ENCODE data around the gene ADAMTSL5.

The ADAMTSL5 gene

DNA sequence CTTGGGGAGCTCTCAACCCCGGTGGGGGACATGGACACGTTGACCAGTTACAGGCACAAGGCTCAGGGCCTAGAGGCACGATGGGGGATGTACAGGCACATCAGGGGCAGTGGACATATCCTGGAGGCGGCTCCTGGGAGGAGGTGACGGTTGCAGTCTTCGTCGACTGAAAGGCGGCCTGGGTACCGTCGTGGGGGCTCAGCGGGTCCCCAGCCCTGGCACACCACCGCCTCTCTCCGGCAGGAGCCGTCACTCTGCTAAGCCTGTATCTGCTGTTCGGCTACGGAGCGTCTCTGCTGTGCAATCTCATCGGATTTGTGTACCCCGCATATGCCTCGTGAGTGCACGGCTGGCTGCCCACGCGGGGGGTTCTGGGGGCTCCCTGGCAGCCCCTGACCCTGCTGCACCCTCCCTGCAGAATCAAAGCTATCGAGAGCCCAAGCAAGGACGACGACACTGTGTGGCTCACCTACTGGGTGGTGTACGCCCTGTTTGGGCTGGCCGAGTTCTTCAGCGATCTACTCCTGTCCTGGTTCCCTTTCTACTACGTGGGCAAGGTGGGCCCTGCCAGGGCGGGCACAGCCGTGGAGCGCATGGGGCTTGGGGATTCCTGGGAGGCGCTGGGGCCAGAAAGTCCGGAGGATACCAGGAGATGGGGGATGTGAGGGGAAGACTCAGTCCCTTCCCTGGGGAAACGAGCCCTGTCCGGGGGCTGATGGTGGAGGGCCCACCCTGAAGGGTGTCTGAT lies 17.6 kb downstream of the ADAMTSL5 start:
- DNase-seq, result no peak

DNA sequence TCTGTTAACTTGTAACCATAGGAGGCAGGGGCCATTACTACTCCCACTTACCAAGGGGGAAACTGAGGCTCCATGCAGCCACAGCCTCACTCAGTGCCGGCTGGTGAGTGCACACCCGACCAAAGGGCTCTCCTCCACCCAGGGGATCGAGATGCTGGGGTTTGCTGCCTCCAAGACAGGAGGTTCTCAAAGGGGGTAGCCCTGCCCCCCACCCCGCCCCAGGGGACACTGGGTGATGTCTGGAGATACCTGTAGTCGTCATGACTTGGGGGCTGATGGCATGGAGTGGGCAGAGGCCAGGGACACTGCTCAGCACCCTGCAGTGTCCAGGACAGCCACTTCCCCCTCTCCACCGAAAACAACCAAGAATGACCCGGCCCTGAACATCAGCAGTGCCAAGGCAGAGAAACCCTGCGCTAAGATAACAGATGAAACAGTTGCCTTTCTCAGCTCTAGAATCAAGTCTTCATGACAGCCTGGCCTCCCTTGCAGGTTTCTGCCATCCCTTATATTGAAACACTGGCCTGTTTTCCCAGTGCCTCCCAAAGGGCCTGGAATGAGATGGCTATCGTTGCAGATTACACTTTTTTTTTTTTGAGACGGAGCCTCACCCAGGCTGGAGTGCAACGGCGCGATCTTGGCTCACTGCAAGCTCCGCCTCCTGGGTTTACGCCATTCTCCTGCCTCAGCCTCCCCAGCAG lies 18.6 kb downstream of the ADAMTSL5 start:
- no peak for DNase-seq

DNA sequence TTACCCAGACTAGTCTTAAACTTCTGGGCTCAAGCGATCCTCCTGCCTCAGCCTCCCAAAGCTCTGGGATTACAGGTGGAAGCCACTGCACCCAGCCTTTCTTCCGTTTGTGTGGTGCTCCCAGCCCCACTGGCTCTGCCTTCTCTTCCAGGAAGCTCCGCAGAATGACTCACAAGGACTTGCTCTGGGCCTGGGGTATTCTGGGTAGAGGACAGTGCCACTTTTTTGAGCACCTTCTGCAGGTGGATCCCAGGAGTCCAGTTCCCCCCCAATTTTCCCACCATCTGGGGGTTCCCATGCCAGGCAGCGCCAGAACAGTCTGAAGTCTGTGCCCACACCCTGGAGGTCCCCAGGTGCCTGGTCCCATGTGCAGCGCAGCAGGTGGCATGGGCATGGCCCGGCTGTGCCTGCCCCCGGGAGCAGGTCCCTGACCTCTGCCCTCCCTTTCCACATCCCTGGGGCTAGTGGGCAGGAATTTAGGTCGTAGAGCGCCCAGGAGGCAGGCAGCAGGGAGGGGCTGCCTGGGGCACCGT lies 20.3 kb downstream of the ADAMTSL5 start:
- no peak for DNase-seq

DNA sequence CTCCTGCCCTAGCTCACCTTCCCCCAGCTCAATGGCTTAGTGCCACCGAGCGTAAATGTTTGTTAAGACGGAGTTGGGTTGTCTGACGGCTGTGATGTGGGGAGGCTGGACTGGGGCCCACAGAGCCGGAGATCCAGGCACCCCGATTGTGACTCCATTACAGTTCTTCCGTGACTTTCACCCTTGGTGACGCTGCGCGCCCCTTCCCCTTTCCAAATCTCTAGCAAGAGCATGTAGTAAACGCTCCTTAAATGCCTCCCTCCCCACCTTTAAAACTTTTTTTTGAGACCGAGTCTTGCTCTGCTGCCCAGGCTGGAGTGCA lies 21.0 kb downstream of the ADAMTSL5 start:
- DNase-seq, result no peak

DNA sequence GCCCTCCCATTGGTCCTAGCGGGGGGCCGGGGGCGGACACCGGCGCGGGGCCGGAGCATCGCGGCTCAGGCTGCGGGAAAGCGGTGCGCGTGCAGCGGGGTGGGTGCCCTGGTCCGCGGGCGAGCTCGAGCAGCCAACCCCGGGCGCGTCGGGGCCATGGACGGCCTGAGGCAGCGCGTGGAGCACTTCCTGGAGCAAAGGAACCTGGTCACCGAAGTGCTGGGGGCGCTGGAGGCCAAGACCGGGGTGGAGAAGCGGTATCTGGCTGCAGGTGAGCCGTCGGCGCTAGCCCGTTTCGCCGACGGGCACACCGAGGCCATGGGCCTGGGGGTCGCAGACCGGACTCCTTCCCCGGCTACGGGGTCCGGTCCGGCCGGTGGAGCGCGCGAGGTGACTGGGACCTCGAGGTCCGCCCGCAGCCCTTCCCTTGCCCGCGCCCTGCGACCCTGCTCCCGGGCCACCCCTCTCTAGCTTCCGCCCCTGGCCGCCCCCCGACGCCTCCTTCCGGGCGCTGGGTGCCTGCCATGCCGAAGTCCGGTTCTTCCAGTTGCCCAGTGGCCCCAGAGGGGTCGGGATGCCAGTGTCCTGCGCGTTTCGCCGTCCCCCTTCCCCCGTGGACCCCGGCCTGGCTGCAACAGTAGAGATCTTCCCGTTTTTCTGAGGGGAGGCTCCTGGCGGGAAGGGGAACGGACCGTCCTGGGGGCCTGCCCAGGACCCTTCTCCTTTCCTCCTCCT lies 21.5 kb downstream of the ADAMTSL5 start, which contains the start of gene REEP6:
Gene REEP6, plus strand, starts transcription at position 68 of the 735 bp plus-strand sequence. Its CDS starts 89 bp downstream, at position 157.
- DNase-seq, result no peak

DNA sequence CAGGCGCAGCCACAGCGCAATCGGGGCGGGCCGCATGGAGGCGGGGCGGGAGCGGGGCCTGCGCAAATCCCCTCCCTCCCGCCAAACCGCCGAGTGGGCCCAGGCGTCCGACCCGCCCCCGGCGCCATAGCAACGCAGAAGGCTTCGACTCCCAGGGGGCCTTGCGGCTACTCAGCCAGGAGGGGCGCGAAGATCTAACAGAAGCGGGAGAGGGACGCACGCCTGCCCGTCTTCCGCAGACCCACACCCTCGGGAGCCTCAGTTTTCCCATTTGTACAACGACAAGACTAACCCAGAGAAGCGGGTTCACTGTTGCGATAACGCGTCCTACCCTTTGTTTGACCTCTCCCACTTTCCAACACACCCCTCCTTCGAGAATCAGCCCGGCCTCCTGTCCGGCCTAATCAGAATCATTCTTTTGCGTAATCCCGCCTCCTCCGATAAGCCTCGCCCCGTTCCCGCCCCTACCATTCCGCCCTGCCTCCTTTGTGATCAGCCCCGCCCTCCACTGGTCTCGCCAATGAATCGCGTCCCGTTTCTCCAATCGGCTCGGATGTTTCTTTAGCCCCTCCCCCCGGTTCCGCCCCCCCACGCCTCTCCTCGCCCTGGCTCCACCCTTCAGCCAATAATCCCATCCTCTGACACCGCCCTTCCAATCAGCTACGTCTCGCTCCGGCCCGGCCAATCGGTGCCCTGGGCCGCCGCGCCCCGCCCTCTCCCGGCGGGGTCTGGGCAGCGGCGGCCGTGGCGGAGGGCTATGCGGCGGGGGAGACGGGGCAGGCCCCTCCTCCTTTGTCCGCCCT lies 22.3 kb downstream of the ADAMTSL5 start, which contains the start of gene PCSK4:
Gene PCSK4, minus strand, starts transcription at position 40 of the 803 bp plus-strand sequence. Its CDS starts 4 bp downstream, at position 36.
- peak; percentile 97 for DNase-seq

DNA sequence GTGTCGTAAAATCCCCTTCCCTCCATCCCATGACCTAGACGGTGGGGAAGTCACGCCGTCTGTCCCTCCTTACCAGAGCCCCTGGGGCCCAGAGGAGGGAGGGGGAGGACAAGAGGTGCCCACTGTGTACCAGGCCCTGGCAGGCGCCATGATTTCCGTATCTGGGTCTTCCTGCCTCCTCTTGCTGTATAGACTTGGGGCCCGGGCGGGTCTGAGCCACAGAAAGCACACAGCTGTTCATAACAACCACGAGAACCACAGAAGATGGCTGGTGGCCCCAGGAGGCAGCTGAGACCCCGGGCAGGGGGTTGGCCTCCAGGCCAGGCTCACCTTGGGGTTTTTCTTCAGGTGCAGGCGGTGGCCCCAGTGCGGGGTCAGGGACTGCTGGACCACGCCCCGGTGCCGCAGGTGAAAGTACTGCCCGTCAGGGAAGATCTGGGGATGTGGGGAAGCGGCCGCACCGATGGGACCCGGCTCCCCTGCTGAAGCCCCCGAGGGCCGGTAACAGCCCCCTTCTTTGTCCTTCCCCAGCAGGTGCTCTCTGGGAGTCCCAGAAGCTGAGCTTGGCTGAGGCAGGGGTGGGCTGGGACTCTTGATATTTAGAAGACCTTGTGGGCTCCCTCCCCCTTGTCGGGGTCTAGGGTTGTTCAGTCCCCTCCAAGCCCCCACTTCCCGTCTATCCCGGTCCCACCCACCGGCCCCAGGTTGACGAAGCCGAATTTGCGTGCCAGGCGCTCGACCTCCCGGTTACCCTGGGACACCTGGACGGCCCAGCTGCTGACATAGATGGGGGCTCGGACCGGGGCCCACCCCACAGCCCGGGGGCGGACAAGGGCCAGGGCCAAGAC lies 23.1 kb downstream of the ADAMTSL5 start:
- no peak for DNase-seq

DNA sequence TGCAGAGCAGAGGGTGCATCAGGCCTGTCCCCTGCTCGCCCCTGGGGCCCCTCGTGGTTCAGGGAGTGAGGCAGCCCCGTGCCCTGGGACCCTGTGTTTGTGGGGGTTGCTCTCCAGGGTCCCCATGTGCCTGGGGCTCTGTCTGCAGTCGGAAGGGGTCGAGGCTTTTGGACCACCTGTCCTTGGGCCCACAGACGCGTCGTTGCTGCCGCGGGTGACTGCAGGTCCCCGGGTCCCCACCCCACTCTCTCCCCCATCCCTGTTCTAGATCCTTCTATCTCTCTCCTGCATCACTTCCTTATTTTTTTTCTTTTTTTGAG lies 24.6 kb downstream of the ADAMTSL5 start:
- no peak for DNase-seq

DNA sequence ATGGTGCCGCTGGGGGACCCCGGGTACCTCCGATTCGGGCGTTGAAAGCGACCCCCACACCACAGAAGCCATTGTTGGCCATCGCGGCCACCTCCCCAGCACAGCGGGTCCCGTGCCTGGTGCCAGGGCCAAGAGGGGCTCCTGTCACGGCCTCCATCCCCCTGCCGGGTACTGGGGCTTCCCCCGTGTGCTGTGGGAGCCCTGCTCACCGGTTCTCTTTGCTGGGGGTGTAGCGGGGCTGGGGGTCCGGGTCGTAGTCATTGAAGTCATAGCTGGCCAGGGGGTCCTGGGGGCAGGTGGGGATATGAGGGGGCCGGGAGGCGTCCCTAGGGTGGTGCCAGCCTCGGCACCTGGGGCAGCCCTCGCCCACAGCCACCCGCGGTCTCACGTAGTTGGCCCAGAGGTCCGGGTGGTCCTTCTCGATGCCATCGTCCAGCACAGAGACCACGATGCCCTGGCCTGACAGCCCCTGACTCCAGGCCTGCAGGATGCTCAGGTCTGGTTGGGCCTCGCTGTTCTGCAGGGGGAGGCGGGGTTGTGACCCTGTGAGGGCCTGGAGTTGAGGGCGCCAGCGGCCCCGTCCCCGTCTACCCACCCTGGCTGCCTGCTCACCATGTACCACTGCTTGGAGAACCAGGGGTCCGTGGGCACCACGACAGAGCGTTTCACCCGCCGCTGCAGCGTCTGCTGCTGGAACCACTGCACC lies 25.1 kb downstream of the ADAMTSL5 start:
- no peak for DNase-seq

DNA sequence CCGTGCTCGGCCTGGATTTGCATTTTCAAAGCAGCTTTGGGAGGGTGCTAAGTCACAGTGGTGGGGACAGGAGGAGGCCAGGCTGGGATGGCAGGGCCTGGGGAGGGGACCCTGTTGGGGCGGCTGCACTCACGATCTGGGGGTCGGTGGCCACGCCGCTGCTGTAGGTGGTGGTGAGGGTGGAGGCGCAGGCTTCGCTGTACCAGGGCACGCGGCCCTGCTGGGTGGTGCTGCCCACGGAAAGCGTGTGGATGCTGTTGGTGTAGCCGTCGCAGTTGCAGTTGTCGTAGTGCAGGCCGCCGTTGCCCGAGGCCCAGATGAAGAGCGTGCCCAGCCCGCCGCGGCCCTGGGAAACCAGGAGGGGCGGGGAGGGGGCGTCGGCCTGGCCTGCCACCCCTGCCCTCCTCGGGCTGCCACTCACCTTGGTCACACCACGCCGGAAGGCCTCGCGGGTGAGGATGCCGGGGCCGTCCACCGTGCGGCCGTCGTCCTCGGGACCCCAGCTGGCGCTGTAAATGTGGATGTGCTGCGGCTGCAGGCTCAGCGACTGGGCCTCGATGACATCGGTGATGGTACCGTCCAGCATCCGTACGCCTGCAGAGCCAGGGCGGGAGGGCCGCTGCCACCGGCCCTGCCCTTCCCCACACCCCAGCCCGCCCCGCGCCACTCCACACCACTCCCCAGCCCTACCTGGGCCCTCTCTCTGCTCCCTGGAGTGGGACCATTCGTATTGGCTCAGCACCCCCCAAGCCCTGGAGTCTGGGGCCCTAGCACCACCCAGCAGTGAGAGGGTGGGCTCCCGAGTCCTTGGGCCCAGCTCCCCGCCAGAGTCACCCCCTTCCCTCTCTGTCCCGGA lies 25.9 kb downstream of the ADAMTSL5 start:
- no peak for DNase-seq

DNA sequence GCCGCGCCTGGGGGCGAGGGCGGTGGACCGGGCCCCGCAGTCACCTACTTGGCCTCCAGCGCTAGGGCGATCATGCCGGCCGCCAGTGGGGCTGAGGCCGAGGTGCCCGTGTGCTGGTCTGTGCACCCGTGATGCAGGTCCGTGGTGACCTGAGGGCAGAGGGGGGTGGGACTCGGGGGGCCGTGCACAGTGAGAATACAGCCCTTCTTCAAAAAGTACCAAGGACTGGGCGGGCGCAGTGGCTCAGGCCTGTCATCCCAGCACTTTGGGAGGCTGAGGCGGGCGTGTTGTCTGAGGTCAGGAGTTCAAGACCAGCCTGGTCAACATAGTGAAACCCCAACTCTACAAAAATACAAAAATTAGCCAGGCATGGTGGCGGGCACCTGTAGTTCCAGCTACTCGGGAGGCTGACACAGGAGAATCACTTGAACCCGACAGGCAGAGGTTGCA lies 28.8 kb downstream of the ADAMTSL5 start:
- no peak for DNase-seq

DNA sequence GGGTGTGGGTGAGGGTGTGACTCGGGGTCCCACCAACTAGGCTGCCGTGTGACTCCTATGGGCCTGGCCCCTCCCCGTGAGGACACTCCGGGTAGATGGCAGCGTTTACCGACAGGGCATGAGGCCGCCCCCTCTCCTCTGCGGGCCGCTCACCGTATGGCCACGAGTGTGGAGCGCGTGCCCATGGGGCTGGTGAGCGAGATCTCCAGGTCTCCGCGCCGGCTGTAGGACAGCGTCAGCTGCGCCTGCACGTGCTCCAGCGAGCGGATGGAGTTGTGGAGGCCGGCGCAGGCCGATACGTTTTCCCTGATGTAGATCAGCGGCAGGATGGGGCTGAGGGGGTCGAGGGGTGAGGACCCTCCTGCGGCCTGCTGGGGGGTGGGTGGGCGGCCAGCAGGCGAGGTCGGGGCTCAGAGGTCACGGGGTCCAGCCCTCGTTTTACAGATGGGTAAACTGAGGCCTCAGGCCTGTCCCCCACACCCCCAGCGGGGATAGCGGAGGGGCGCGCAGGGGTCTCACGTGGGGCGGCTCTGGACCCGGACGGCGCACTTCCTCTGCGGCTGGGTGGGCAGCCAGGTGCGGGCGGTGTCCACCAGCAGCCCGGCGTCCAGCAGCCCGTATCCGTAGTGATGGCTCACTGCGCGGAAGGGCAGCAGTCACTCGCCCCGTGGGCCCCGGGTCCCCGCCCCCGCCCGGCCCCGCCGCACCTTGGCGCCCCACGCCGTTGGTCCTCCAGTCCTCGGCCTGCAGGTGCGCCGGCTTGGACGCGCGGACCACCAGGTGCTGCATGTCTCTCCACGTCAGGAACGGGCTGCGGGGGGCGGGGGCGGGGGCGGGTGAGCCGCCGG lies 29.5 kb downstream of the ADAMTSL5 start:
- DNase-seq, result no peak

DNA sequence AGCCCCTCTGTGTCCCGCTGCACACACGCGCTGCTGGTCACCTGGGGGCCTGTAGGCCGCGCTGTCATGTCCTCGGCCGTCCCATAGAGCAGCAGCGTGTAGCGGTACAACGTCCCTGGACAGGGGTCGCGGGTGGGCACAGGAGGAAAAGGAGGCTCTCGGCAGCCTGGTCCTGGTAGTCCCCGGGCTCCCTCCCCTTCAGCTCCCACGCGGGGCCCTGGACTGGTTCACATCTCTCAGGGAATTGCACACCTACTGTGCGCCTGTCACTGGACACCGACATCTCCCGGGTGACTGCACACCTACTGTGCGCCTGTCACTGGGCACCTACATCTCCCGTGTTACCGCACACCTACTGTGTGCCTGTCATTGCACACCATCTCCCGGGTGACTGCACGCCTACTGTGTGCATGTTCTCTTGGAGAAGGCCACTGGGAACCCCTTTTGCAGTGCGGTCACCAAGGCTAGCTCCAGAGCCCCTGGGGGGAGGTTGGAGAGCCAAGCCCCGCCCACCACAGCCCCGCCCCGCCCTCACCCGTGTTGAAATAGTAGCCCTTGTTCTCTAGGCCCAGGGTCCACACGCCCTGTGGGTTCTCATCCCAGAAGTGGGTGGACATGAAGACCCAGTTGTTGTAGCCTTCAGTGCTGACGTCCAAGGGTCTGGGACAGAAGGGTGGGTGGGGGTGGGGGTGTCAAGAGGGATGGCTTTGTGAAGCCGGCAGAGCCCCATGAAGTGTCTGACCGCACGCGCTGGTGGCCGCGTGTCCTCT lies 30.3 kb downstream of the ADAMTSL5 start:
- no peak for DNase-seq

DNA sequence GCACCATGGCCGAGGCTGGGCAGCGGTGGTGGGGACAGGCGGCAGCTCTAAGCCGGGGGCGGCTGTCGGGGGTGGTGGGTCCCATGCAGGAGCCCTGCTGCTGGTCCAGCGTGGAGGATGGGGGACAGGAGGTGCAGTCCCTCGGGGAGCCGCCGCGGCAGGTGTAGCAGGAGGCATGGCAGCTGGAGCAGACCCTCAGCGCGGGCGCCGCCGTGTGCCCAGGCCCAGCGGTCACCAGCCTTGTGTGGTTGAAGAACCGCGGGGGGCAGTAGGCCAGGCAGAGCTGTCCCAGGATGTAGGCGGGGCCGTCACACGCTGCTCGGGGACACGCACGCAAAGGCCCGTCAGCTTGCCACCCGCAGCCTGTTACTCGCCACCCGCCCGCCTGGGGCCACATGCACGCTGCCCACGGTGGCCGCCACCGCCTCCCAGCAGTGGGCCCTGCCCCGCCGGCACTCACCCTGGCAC lies 30.9 kb downstream of the ADAMTSL5 start:
- no peak for DNase-seq

DNA sequence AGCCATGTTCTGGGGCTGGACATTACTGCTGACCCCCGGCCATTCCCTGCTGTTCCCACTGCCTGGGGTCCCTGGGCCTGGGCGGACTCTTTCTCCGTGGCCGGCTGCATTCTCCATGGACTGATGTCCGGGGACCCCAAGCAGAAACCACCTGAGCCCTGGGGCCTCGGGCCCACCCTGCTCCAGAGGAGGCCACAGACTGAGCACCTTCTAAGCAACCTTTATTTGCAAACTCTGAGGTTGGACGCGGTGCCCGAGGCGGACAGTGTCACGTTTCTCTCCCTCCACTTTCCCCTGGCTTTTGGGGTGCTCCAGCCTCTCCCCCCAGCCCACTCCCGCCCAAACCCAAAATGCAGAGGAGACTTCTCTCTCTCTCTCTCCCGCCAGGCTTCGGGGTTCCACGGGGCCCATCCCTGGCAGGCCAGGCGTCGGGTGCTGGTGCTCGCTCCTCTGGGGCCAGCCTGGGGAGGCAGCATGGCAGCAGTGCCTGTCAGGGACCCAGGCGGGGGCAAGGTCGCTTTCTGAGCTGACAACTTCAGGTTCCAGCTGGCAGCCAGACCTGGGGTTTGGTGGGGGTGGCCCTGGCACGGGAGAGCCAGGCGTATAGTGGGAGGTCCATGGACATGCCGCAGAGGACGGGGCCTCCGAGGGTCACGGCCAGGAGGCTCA lies 31.5 kb downstream of the ADAMTSL5 start:
- no peak for DNase-seq

DNA sequence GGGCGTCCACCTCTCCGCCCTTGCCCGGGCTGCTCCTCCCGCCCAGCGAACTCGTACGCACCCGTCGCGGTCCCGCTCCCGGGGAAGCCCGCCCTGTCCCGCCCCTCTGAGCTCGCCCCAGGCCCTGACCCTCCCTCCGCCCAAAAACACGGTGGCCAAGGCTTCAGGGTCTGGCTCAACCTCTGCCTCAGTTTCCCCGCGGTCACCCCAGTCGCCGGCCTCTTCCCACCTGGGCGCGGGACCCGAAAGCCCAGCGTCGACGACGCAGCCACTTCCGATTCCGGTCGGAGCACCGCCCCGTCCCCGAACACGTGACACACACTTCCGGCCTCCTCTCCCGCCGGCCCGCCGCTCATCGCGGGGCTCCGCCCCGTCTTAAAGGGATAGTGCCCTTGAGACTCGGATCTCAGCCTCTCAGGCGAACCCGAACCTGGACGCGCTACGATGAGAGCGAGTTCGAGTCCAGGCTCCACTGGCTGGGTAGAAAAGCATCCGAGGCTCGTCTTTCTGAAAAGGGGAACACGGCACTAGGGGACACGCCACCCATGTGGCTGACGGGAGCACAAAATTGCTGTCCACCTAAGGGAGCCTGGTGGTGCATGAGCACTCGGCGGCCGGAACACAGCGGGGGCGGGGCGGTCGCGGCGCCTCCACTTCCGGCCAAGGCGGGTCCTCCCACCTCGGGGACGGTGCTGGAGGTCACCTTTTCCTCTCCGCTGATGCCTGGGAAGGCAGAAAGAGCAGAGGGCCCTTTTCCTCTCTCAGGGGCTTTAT lies 33.7 kb downstream of the ADAMTSL5 start, which contains the start of gene C19orf25:
Gene C19orf25, minus strand, starts transcription at position 282 of the 774 bp plus-strand sequence. CDS start 312 bp downstream, outside the sequence.
- DNase-seq, result peak; percentile 62

All from NCI-H510A treated with DMSO at 0.1 percent for 48 hours (cell line).